NCI-H146 treated with DMSO at 0.1 percent for 48 hours (cell line): ENCODE data around the gene RNMT.

Experiments used
- DNase-seq: peaks from one replicate; lab custom pipeline; 2025; ENCODE audit not compliant: unreplicated experiment; lab: John Stamatoyannopoulos, UW

Gene RNMT

GRCh38 chr18:13809531-13810255 is 83.2 kb downstream of the RNMT start:
- no peak for DNase-seq

GRCh38 chr18:13810950-13811485 is 84.5 kb downstream of the RNMT start:
- DNase-seq, result no peak

- DNase-seq, result no peak
These were observed 85.5 kb downstream of the RNMT start for GRCh38 chr18:13811993-13812392.

- DNase-seq, result peak; percentile 58
These were observed 86.9 kb downstream of the RNMT start for GRCh38 chr18:13813271-13813849.
